ENCODE measurements around the gene HDDC2.

GRCh38 chr6:125233202-125233601 is 68.6 kb downstream of the HDDC2 start:
- TF ChIP-seq, protein P1, sequence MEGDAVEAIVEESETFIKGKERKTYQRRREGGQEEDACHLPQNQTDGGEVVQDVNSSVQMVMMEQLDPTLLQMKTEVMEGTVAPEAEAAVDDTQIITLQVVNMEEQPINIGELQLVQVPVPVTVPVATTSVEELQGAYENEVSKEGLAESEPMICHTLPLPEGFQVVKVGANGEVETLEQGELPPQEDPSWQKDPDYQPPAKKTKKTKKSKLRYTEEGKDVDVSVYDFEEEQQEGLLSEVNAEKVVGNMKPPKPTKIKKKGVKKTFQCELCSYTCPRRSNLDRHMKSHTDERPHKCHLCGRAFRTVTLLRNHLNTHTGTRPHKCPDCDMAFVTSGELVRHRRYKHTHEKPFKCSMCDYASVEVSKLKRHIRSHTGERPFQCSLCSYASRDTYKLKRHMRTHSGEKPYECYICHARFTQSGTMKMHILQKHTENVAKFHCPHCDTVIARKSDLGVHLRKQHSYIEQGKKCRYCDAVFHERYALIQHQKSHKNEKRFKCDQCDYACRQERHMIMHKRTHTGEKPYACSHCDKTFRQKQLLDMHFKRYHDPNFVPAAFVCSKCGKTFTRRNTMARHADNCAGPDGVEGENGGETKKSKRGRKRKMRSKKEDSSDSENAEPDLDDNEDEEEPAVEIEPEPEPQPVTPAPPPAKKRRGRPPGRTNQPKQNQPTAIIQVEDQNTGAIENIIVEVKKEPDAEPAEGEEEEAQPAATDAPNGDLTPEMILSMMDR (IDR thresholded peaks at IDR 0.05; ENCODE audit: insufficient read depth, low read length): no peak
- TF ChIP-seq GABPA (IDR thresholded peaks at IDR 0.05; ENCODE audit: low read depth) (no peak), POLR2AphosphoS5 (IDR thresholded peaks at IDR 0.05; ENCODE audit: low read depth) (no peak), REST (IDR thresholded peaks at IDR 0.05; ENCODE audit: insufficient replicate concordance, low read depth) (no peak), SPI1 (IDR thresholded peaks at IDR 0.05; ENCODE audit: borderline replicate concordance, low read depth) (no peak)
